PC-9 (cell line): ENCODE measurements around the gene TTC29.

Experiments used
- EZH2 ChIP-seq: fragments of 200-600 bp; sonication (generic); IDR thresholded peaks from 2 replicates; pipeline ENCODE4 v1.8.0; 2017; ENCODE audit warnings: antibody characterized with exemption, low read depth
- TF ChIP-seq, protein P1 (sequence below): fragments of 200-600 bp; sonication (generic); conservative IDR thresholded peaks from 2 replicates; pipeline ENCODE4 v1.6.1; 2017; ENCODE audit warnings: mixed run types, antibody characterized with exemption, mild to moderate bottlenecking, moderate library complexity

DNA sequence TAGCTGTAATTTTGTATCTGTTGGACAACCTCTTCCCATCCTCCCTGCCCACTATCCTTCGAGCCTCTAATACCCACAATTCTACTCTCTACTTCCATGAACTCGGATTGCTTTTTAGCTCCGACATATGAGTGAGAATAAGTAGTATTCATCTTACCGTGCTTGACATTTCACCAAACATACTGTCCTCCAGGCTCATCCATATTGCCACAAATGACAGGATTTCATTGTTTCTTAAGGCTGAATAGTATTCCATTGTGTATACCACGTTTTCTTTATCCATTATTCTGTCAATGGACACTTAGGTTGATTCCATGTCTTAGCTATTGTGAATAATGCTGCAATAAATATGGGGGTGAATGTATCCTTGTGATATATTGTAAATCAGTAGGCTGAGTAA, 26.4 kb upstream of the TTC29 start:
- TF ChIP-seq, protein P1, sequence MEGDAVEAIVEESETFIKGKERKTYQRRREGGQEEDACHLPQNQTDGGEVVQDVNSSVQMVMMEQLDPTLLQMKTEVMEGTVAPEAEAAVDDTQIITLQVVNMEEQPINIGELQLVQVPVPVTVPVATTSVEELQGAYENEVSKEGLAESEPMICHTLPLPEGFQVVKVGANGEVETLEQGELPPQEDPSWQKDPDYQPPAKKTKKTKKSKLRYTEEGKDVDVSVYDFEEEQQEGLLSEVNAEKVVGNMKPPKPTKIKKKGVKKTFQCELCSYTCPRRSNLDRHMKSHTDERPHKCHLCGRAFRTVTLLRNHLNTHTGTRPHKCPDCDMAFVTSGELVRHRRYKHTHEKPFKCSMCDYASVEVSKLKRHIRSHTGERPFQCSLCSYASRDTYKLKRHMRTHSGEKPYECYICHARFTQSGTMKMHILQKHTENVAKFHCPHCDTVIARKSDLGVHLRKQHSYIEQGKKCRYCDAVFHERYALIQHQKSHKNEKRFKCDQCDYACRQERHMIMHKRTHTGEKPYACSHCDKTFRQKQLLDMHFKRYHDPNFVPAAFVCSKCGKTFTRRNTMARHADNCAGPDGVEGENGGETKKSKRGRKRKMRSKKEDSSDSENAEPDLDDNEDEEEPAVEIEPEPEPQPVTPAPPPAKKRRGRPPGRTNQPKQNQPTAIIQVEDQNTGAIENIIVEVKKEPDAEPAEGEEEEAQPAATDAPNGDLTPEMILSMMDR: no peak
- no peak for TF ChIP-seq EZH2
